ENCODE measurements around the gene TPCN1. TPM values are rescaled to one million over a fixed set of nuclear protein-coding genes. Genes with fewer than 3 reads are reported as not detected.
A peak's percentile ranks its signal among the peaks of the same experiment; 100 is the strongest.

TPCN1 gene
- total and polyA plus RNA-seq, 2 experiments from 2014 or later = 14.4 to 16.2 TPM

DNA sequence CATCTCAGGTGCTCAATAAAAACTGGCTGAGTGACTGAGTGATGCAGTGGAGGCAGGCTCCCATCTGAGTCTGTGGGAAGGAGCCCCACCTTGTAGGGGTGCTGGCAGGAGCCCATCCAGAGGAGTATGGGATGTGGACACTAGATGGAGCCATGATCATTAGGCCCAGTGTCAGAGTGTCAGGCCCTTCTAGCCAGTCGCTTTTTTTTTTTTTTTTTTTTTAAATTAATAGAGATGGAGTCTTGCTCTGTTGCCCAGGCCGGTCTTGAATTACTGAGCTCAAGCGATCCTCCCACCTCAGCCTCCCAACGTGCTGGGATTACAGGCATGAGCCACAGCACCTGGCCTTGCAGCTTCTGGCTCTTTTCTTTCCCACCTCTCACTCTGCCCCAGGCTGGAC, 24.3 kb upstream of the TPCN1 start:
- Mint-ChIP-seq H3K36me3 (ENCODE audit: low read depth) (peaks cover 9% of the 10 kb centered on the region), H3K4me3 (no peak overlapping the region), H3K9me3 (no peaks in the 10 kb centered on the region), H3K27me3 (ENCODE audit: insufficient read depth, low read depth, poor library complexity) (peaks cover 6% of the 10 kb centered on the region), H3K27ac (no peak overlapping the region), H3K4me1 (peaks cover 4% of the 10 kb centered on the region; the same call in 1 of the 3 replicates)
- ATAC-seq (peak; percentile 95), DNase-seq (ENCODE audit: low spot score) (peak; percentile 86)
- H3K27me3 ChIP-seq (ENCODE audit: insufficient read depth) = no peaks in the 10 kb centered on the region
- TF ChIP-seq, protein P1, sequence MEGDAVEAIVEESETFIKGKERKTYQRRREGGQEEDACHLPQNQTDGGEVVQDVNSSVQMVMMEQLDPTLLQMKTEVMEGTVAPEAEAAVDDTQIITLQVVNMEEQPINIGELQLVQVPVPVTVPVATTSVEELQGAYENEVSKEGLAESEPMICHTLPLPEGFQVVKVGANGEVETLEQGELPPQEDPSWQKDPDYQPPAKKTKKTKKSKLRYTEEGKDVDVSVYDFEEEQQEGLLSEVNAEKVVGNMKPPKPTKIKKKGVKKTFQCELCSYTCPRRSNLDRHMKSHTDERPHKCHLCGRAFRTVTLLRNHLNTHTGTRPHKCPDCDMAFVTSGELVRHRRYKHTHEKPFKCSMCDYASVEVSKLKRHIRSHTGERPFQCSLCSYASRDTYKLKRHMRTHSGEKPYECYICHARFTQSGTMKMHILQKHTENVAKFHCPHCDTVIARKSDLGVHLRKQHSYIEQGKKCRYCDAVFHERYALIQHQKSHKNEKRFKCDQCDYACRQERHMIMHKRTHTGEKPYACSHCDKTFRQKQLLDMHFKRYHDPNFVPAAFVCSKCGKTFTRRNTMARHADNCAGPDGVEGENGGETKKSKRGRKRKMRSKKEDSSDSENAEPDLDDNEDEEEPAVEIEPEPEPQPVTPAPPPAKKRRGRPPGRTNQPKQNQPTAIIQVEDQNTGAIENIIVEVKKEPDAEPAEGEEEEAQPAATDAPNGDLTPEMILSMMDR (conservative IDR thresholded peaks at IDR 0.05; ENCODE audit: low read depth in 2 of 2) = peak; percentile 61 to 81
- TF ChIP-seq ETS1 (IDR thresholded peaks at IDR 0.05) = no peak
- no peak for TF ChIP-seq POLR2AphosphoS5 (IDR thresholded peaks at IDR 0.05; ENCODE audit: low read depth)
- no peak overlapping the region for H2AFZ ChIP-seq
- H3K4me2 ChIP-seq = no peak overlapping the region
- H3K4me1 ChIP-seq (ENCODE audit: insufficient read depth) = no peaks in the 10 kb centered on the region; the same call in 1 of the 2 replicates
- no peaks in the 10 kb centered on the region for H3F3A ChIP-seq (replicated peaks; ENCODE audit: low read depth)
- no peak overlapping the region for H3K27ac ChIP-seq (ENCODE audit: low read depth)
- H3K36me3 ChIP-seq (ENCODE audit: insufficient read depth) = 0 out of 2 replicates have a peak, but pooled peaks cover under 1% of the 10 kb centered on the region
- 0 out of 2 replicates have a peak, but pooled peaks cover 3% of the 10 kb centered on the region for H4K20me1 ChIP-seq (replicated peaks; ENCODE audit: insufficient read depth)
- H3K79me2 ChIP-seq (replicated peaks; ENCODE audit: insufficient read depth) = no peaks in the 10 kb centered on the region
- no peak overlapping the region for H3K4me3 ChIP-seq
- no peaks in the 10 kb centered on the region for H3K9me2 ChIP-seq (ENCODE audit: insufficient read depth)

DNA sequence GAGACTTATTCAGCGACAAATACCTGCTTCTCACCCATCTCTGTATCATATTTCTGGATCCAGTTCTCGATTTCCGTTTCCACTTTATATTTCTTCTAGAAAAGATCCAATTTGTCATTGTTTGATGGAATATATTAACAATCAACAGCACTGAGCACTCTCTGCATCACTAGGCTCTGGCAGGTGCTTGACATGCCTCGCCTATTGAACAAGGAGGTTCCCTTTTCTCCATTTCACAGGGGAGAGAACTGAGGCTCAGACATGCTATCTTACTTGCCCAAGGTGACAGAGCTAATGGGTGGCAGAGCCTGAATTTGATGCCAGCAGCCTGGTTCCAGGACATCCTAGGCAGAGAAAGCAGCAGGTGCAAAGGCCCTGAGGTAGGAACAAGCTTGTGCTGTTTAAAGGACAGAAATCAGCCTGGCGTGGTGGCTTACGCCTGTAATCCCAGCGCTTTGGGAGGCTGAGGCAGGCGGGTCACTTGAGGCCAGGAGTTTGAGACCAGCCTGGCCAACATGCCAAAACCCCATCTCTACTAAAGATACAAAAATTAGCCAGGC, 23.7 kb upstream of the TPCN1 start:
- Histone ChIP-seq H3K4me1 (ENCODE audit: insufficient read depth) (no peaks in the 10 kb centered on the region; the same call in 1 of the 2 replicates), H3K27me3 (ENCODE audit: insufficient read depth) (no peaks in the 10 kb centered on the region), H2AFZ (no peak overlapping the region), H3K4me3 (no peak overlapping the region), H3K79me2 (replicated peaks; ENCODE audit: insufficient read depth) (no peaks in the 10 kb centered on the region), H3K4me2 (no peak overlapping the region), H3K27ac (ENCODE audit: low read depth) (no peak overlapping the region), H3K9me2 (ENCODE audit: insufficient read depth) (no peaks in the 10 kb centered on the region), H3F3A (replicated peaks; ENCODE audit: low read depth) (no peaks in the 10 kb centered on the region), H4K20me1 (replicated peaks; ENCODE audit: insufficient read depth) (no peaks in the 10 kb centered on the region), H3K36me3 (ENCODE audit: insufficient read depth) (no peaks in the 10 kb centered on the region)
- ATAC-seq (no peak), DNase-seq (ENCODE audit: low spot score) (no peak)
- Mint-ChIP-seq H3K27me3 (ENCODE audit: insufficient read depth, low read depth, poor library complexity) (peaks cover 2% of the 10 kb centered on the region), H3K9me3 (no peaks in the 10 kb centered on the region), H3K4me1 (peaks cover 4% of the 10 kb centered on the region; the same call in 1 of the 3 replicates), H3K4me3 (no peak overlapping the region), H3K36me3 (ENCODE audit: low read depth) (peaks cover 4% of the 10 kb centered on the region; the same call in 1 of the 3 replicates), H3K27ac (no peak overlapping the region)
- TF ChIP-seq REST (IDR thresholded peaks at IDR 0.05; ENCODE audit: unreplicated experiment) (no peak), CREB1 (CRISPR knock-in tag; IDR thresholded peaks at IDR 0.05; ENCODE audit: low read depth) (no peak), NANOG (IDR thresholded peaks at IDR 0.05; ENCODE audit: borderline replicate concordance) (no peak), ZNF114 (CRISPR knock-in tag; IDR thresholded peaks at IDR 0.05) (no peak), POLR2AphosphoS5 (IDR thresholded peaks at IDR 0.05; ENCODE audit: low read depth) (no peak), EZH2phosphoT487 (IDR thresholded peaks at IDR 0.05; ENCODE audit: unreplicated experiment) (no peak), EZH2 (IDR thresholded peaks at IDR 0.05; ENCODE audit: low read depth, unreplicated experiment) (no peak), STAT1 (IDR thresholded peaks at IDR 0.05; ENCODE audit: unreplicated experiment) (no peak)
